GM15510 (cell line): Measurements from ENCODE around the gene CACNA1D.

Experiments used
- POLR2A ChIP-seq: IDR thresholded peaks from 3 replicates; pipeline ENCODE4 v1.6.1; 2011; ENCODE audit warnings: borderline replicate concordance; ENCODE audit not compliant: insufficient read length; ENCODE audit errors: extremely low read depth

The CACNA1D gene

DNA sequence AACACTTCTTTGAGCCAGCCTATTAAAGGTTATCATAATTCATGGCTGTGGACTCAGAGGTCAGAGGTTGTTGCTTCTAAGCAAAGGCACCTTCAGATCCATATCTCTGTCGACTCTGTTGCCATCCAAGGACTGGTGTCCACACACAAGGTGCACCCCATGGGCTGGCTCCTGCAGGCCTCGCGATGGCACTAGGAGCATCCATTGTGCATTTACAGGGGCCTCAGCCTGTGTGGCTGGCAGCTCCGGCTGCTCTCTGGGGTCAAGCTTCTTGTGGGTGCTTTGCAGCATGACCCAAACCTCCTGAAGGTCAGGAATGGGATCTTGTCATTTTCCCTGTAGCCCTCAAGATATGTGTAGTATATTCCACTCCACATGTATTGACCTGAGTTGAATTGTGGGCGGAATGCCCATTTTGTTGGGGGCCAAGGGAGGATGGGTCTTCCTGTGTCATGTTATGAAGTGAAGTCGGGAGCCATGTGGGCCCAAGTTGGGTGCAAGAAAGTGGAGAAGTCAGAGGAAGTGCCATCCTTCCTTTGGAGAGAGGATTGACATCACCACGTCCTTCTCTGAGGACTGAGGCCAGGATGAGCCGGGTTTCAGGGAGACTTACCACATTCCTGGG is 308.0 kb downstream of the CACNA1D start:
- TF ChIP-seq POLR2A = no peak

DNA sequence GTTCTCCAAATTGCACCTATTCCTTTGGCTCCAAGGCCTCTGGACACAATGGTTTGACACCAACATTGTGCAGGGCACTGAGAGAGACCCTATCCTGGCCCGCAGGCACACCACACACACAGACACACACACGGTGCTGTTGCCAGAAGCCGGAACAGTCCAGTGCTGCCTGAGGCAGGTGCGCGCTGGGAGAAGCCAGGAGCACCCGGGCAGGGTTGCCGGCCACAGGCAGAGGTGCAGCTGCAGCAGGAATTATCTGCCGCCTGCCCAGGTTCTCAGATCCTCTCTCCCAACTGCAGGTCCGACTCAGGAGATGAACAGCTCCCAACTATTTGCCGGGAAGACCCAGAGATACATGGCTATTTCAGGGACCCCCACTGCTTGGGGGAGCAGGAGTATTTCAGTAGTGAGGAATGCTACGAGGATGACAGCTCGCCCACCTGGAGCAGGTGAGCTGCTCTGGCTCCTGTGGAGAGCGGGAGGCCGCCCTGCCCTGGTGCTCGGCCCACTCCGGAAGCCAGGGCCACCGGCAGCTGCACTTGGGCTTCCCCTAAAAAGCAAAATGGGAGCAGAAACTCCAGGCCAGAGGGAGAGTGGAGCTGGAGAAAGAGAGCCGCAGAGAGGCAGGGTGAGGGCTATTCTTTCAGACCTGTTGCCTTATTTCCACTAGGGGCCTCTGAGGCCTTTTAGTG is 308.9 kb downstream of the CACNA1D start:
- TF ChIP-seq POLR2A = no peak

DNA sequence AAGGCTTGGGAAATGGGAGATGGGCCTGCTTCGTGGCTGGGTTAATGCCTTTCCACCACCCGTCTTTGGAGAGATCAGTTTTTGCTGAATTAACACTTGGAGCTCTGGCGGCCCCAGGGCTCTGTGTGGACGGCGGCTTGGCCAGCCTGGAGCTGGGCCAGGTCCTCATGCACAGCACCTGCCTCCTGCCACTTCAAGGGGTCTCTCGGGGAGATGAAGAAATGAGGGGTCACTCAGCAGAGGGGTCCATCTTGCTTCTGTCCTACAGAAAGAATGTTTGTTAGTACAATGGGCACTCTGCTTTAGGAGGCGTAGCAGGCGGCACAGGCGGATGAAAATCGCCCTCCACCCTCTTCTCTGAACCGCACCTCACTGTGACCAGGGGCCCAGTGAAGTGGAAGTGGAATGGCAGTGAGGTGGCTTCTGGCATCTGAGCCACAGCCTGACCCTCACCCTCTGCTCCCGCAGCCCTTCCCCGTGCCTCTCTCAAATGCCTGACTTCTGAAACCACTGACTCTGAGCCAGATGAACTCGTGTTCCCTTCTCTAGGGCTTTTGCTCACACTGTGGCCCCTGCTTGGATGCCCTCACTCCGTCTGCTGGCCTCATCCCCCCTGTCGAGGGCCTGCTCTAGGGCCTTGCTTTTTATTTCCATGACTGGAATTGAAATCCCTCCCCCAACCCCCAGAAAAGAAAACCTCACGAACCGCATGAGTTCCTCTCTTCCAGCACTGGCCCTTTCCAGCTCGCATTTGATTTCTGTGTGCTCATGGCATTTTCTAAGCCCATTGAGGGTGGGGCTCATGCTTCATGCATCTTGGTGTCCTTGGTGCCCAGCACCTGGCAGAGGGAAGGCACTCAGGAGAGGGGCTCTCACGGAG is 309.6 kb downstream of the CACNA1D start:
- TF ChIP-seq POLR2A = no peak

DNA sequence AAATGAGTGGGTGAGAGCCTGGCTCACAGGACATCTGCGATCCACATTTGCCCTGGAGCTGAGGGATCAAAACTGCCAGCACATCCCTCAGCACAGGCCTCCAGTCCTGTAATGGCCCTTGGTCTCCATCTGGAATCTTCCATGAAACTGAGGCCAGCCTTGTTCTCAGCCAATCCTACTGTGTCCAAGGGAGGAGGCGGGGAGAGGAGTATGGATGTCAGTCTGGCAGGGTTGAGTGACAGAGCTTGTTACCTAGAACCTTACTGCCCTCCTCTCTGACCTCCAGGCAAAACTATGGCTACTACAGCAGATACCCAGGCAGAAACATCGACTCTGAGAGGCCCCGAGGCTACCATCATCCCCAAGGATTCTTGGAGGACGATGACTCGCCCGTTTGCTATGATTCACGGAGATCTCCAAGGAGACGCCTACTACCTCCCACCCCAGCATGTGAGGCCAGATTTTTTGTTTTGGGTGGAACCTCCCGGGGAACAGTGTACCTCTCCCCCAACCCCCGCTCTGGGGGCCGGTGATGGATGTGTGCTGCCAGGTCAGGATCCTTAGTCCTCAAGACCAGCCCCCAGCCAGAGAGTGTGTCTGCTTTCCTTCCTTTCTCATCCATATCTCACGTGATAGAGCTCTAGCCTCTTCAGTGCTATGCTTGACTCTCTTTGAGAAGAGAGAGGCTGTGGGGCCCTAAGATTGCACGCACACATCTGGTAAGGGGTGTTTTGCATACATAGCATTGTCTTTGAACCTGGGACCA is 310.5 kb downstream of the CACNA1D start:
- TF ChIP-seq POLR2A = no peak

DNA sequence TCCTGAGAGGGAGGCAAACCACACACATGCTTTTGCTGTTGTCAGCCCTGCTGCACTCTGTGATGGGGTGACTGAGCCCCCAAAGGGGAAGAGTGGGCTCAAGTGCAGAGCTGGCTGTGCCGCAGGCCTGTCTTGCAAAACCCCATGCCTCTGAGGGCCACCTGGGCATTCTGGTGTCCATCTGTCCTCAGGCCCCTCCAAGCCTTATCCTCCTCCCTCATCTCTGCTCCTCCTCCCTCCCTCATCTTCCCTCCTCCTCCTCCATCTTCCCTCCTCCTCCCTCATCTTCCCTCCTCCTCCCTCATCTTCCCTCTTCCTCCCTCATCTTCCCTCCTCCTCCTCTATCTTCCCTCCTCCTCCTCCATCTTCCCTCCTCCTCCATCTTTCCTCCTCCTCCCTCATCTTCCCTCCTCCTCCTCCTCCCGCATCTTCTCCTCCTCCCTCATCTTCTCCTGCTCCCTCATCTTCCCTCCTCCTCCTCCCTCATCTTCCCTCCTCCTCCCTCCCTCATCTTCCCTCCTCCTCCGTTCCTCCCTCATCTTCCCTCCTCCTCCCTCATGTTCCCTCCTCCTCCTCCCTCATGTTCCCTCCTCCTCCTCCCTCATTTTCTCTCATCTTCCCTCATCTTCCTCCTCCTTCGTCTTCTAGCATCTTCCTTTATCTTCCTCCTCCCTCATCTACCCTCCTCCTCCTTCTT is 311.2 kb downstream of the CACNA1D start:
- no peak for TF ChIP-seq POLR2A

DNA sequence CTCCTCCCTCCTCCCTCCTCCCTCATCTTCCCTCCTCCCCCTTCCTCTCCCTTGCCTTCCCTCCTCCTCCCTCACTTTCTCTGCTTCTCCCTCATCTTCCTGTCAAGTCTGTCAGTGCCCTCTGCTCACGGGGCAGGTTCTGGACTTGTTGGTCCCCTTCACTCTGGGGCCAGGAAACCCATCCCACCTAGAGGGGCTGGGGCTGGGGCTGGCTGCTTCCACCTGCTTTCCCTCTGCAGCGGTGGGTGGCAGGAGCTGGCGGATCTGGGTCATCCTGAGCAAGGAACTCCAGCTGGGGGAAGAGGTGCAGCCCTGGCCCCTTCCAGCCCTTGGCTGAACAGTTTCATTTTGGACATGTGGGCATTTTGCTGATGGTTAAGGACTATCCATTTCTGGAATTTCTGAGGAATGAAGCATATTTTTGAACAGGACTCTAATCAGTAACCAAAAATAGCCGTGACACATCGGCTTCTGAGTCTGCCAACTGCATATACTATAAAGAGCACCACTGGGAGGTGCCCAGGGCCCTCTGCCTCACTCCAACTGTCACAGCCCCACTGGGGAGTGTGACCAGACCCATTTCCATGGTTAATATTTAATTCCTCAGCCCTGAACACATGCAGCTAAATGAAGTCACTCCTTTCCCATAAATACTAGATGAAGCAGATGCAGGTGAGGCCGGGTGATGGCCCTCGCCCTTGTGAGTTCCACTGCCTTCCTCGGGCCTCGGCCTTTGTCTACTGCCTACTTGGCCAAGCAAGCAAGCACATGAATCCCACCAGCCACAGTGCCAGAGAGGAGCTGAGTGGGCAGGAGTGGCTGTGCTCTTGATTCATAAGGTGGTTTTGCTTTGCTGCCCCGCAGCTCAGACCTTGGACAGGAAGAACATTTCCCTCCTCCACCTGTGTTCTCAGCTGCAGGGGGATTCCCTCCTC is 312.0 kb downstream of the CACNA1D start:
- TF ChIP-seq POLR2A = no peak

DNA sequence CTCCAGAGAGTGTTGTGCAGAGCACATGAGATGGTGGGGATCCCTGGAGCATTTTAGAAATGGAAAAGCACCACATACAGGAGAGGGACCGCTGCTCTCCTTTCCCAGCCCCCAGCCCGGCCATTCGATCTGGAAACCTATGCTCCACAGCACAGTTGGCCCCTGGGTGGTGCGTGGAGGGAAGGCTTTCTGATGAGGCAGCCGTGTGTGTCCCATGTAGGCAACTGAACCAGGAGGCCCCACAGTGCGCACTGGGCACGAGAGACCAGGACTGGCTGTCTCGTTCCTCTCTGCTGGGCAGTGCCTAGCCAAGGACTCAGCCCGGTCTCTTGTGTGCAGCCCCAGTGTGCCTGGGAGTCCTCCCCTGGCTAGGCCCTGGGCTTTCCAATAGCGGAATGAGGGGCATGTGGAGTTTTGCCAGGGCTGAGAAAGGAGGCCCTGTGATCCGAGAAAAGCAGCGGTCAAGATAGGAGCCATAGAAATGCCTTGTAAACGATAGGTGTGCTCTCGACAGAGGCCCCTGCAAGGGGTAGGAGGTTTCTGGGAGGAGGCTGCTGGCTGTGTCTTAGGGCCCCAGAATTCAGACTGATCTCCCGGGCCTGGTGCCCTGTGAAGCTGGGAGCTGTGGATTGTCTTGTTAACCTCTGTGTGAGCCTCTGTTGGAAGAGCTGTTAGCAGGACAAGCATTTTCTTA is 312.9 kb downstream of the CACNA1D start:
- TF ChIP-seq POLR2A = no peak

DNA sequence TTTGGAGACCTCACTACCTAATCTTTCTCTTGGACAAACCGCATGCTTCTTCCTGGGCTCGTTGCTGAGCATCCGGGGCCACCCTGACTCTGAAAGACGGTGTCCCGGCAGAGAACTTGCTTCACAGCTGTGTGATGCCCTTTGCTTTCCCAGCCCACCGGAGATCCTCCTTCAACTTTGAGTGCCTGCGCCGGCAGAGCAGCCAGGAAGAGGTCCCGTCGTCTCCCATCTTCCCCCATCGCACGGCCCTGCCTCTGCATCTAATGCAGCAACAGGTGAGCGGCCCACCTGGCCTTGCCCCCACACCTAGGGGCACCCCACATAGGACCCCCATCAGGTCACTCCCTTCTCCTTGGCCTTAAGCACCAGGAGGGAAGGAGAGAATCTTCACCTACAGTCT is 314.1 kb downstream of the CACNA1D start:
- TF ChIP-seq POLR2A = no peak

DNA sequence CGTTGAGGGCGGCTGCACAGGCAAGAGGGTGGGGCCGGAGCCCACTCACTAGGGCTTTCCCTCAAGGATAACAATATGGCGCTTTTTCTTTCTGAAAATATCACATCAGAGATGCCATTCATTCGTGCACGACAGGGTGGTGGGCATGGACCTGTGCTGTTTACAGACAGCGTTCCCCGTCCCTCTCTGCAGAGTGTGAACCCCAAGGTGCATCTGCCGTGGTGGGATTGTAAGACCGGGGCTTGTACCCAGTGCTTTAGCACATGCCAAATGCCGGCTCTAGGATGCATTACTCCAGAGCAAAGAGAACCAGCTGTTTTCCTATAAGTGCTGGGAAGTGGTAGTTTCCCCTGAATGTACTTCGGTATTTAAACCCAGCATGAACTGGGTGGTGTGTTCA is 314.9 kb downstream of the CACNA1D start:
- TF ChIP-seq POLR2A = no peak

DNA sequence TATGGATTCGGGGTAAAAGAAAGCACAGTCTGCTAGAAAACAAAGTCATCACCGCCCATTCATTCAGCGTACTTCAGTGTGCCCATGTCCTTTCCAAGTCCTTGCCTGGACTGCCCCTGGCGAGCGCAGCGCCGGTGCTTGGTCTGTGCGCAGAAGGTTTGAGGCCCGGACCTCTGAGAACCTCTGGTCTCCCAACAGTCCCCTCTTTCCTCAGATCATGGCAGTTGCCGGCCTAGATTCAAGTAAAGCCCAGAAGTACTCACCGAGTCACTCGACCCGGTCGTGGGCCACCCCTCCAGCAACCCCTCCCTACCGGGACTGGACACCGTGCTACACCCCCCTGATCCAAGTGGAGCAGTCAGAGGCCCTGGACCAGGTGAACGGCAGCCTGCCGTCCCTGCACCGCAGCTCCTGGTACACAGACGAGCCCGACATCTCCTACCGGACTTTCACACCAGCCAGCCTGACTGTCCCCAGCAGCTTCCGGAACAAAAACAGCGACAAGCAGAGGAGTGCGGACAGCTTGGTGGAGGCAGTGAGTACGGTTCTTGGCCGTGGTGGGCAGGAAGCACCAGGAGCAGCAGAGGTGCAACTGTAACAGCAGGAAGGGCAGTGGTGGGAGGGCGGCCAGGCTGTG is 315.5 kb downstream of the CACNA1D start:
- no peak for TF ChIP-seq POLR2A

DNA sequence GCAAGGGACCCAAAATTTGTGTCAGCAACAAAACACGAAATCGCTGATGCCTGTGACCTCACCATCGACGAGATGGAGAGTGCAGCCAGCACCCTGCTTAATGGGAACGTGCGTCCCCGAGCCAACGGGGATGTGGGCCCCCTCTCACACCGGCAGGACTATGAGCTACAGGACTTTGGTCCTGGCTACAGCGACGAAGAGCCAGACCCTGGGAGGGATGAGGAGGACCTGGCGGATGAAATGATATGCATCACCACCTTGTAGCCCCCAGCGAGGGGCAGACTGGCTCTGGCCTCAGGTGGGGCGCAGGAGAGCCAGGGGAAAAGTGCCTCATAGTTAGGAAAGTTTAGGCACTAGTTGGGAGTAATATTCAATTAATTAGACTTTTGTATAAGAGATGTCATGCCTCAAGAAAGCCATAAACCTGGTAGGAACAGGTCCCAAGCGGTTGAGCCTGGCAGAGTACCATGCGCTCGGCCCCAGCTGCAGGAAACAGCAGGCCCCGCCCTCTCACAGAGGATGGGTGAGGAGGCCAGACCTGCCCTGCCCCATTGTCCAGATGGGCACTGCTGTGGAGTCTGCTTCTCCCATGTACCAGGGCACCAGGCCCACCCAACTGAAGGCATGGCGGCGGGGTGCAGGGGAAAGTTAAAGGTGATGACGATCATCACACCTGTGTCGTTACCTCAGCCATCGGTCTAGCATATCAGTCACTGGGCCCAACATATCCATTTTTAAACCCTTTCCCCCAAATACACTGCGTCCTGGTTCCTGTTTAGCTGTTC is 316.9 kb downstream of the CACNA1D start:
- no peak for TF ChIP-seq POLR2A
